Right hindlimb (tissue), 1 donor: Measurements from ENCODE around the gene MYL7.
A peak's percentile ranks its signal among the peaks of the same experiment; 100 is the strongest.

Experiments used
- DNase-seq: peaks from one replicate; pipeline ENCODE4 v3.0.0-alpha.2; 2018

Gene MYL7

DNA sequence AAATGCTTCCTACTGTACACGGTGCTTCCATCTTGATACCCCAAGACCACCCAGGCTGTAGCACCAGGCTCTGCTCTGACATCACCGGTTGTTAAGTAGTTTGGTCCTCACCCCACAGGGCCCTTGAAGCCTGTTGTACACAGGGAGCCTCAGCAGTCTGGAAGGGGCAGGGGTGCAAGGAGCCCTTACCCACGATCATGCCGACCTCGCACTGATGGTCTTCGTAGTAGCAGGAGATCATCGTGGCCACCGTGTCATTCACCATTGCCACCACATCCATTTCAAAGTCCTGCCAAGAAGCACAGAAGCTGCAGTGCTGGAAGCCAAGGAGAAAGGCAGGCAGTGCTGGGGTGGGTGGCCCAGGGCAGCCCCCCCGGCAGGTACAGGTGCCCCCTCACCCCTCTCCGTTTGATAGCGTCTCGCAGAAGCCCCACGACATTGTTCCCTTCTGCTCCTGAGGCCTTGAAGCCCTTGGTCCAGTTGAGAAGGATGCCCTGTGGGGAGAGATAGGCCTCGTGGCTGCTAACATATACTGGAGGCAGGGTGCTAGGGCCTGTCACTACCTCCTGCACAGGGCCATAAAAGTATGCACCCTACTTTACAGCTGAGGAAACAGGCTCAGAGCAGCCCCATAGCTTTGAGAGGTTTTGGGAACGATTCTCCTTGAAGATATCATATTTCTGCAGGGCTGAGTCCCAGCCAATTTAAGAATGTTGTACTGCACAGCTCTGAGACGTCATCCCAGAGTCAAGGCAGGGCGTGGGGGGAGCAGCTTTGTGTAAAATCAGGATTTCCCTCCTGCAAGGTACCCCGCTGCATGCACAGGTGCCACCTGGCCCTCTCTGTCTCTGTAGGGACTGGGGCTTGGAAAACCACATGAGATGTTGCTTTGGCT is 8.7 kb upstream of the MYL7 start:
- peak; percentile 68 for DNase-seq

DNA sequence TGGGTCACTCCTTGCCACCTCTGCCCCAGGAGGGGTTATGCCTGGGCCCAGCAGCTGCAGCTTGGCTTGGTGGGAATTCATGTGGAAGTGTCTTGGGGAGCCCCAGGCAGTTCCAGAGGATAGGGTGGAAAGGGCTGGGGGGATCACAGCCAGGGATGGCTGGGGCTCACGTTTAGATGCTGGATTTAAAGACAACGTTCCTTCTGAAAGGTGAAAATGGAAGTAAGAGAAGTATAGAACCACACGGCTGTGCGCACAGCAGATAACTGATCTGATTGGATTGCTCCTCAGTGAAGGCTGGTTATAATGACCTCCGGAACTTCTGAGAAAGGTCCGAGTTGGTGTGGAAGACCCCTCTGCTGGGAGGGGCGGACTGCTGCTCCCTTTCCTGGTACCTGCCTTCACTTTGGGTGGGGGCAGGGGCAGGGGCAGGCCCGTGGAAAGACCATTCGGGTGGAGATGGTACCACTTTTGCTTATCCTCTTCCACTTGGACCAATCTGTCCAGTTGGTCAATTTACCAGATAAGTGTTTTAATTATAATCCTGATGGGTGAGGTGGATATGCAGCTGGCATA is 7.9 kb upstream of the MYL7 start:
- no peak for DNase-seq

- no peak for DNase-seq
Measured at GRCh38 chr7:44148166-44148565, 7.0 kb upstream of the MYL7 start.

GRCh38 chr7:44147026-44147991 is 6.2 kb upstream of the MYL7 start:
- peak; percentile 78 for DNase-seq

GRCh38 chr7:44145969-44146911 is 5.1 kb upstream of the MYL7 start:
- DNase-seq: peak; percentile 85

DNA sequence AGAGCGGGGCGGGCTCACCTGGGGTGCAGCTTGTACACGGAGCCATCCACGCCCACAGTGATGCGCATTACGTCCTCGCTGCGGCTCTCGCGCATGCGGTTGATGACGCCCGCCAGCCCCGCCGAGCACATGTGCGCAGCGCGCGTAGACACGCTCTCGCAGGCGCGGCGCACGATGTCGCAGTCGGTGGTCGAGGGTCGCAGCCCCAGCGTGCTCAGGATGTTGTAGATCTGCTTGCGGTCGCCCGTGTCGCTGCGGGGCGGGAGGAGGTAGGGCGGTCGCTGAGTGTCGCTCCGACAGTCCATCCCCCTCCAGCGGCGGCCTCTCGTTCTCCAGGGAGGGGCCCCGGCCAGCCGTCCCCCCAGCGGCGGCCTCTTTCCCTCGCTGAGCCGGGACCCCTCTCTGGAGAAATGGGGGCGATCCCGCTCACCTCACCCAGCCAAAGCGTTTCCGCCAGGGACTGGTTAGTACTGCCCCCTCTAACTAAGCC is 4.4 kb upstream of the MYL7 start:
- DNase-seq: peak; percentile 35

DNA sequence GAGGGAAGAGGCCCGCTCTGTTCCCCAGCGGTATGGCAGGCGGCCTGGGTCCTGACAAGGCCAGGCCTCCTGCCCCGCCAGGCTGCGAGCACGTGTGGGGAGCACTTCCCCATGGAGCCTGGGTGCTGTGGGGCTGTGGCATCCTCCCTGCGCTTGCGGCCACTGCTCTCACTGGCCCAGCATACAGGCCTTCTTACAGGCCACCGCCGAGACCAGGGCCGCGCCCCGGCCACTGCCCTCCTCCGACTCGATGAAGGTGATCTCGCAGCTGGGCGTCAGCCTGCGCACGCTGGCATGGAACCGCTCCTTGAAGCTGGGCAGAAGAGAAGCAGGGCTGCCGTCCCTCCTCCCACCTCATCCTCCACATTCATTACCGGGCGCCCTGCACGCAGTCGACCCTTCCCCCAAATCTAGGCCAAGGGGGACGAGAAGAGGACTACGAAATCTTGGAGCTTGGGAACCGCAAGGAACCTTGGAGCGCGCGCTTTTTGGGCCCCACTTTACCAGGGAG is 3.9 kb upstream of the MYL7 start:
- DNase-seq: peak; percentile 16

DNA sequence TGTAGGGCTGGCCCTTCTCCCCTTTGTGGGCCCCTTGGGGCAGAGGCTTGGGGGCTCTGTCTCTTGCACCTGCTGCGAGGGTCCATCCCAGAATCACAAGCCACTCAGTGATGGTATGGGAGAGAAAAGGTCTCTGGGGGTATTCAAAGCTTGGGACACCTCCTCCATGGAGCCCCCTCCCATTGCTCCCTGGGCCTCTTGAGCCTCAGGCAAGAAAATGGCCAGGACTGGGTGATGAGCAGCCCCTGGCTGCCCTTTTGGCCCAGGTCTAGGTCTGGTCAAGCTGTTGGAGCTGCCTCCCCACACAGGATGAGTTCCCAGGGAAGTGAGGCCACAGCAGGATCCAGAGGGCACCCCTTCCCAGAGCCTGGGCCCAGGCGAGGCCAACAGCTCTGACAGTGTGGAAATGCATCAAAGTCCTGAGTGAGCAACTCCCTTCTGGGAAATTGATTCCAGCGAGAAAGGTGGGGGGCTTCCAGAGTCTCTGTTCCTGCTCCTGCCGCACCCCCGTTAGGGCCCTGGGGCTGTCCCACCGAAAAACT is 3.4 kb upstream of the MYL7 start:
- DNase-seq: peak; percentile 12

DNA sequence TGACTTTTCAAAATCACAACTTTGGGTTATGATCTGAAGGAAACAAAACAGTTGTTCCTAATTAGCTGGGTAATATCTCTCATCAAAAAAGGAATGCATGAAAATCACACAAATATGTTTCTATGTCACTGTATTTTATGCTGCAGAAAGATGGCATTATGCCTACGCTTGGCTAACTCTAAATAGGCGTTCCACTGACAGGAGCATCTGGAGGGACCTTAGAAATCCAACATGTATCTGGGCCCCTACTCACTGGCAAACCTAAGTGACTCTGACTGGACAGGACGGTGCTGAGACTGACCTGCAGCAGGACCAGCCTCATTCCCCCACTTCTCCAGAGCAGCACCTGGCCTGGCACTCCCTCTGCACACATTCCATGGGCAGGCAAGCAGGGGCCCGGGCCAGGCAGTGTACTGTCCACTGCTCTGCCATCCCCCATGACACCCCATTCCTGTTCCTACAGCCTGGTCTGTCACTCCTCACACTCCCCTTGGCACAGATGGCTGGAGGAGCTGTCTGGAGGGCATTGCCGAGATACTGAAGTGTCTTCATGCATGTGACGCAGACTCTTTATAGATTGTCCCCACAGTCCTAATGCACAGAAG is 2.6 kb upstream of the MYL7 start:
- DNase-seq: peak; percentile 24

GRCh38 chr7:44142028-44142427 is 896 bp upstream of the MYL7 start:
- DNase-seq: peak; percentile 4

DNA sequence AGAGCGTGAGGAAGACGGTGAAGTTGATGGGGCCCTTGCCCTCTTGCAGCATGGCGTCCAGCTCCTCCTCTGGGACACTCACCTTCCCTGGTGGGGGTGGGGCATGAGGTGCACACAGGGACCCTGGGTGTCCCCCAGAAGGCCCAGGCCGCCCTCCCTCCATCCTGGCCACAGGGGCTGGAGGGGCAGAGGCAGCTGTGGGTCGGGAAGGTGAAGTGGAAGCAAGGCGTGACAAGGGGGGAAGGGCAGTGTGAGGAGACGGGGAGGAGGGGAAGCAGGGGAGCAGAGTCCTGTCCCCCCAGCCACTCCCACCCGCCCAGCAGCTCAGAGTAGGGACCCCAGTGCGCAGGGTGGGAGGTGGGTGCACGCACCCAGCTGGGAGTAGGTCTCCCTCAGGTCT is 791 bp downstream of the MYL7 start:
- DNase-seq: peak; percentile 12

DNA sequence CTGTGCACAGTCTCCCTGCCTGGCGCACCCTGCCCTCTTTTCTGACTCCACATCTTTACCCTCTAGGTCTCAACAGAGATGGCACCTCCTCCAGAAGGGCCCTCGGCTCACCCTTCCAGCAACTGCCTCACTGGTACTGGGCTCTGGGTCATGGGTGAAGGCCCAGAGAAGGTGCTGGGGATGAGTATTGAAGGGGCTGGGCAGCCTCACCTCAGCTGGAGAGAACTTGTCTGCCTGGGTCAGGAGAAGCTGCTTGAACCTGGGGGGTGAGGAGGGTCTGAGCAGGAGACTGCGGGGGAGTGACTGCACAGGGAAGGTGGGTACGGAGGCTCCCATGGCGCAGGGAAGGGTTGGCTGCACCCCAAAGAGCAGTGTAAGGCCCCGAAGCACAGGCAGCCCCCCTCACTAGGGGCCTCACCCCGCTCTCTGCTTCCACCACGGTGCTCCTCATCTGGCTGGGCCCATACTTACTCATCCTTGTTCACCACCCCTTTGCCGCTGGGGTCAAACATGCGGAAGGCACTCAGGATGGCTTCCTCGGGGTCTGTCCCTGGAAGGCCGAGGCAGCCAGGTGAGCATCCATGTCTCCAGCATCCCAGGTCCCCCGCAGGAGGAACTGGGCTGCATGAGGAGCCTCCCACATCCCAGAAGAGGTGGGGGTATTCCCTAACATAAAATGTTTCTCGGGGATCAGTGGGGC is 1.7 kb downstream of the MYL7 start:
- DNase-seq: no peak

DNA sequence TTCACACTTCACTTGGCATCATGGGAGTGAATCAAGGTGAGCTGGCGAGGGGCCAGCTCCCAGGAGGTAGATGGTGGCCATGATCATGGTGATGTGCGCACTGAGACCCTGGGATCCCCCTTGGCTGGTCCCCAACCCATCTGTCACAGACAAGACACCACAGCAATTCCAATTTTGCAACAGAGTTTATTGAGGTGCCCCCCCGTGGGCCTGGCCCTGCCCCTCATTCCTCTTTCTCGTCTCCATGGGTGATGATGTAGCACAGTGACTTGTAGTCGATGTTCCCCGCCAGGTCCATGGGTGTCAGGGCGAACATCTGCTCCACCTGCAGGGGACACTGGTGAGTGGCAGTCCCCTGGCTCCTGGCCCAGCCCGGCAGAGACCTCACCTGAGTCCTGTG is 2.4 kb downstream of the MYL7 start:
- DNase-seq: no peak

DNA sequence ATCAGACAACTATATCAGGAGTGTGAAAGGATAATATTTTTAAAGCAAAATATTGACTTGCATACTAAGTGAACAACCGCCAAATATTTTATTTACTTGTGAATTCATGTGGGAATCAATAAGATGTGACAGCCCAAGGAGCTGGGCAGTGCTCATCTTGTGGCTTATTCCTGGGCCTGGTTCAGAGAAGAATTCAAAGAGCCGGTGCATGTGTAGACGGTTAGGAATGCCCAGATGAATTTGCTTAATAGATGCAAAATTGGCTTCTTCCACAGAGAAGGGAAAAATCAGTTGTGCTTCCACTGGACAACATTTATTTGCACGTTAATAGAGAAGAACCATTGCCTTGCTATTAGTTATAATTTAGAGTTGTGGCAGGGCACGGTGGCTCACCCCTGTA is 4.4 kb downstream of the MYL7 start:
- no peak for DNase-seq

GRCh38 chr7:44134943-44135628 is 6.0 kb downstream of the MYL7 start:
- no peak for DNase-seq

GRCh38 chr7:44133295-44133694 is 7.8 kb downstream of the MYL7 start:
- no peak for DNase-seq

DNA sequence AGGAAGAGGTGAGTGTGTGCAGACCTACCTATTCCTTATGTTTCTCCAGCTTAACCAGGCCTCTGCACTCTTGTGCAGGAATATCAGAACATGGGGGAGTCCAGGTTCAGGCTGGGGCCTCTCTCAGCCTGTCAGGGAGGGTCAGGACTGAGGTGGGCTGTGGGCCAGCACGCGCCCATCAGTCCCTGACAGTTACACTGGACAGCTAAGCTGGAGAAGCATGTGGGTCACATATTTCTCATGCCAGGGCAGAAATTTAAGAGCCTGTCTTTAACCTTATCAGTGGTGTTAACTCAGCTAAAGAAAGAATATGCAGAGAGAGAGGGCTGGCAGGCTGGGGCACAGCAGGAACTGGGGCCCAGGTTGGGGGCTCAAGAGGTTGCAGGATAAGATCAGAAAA is 9.1 kb downstream of the MYL7 start:
- no peak for DNase-seq

- no peak for DNase-seq
Measured at GRCh38 chr7:44131173-44132029, 9.7 kb downstream of the MYL7 start.
